Lower leg skin (tissue), 4 donors: ENCODE data around the gene SKI. TPM values are rescaled to one million over a fixed set of nuclear protein-coding genes. Genes with fewer than 3 reads are reported as not detected.
A peak's percentile ranks its signal among the peaks of the same experiment; 100 is the strongest.

ENCODE experiments used
- DNase-seq, 2 donors: peaks; one replicate each; pipeline ENCODE4 v3.0.0-alpha.2; 2019; ENCODE audit warnings: low spot score in 2 of 2
- H3K4me3 ChIP-seq: fragments of 200-600 bp; sonication (generic); 2 replicates; pipeline ENCODE4 v1.5.1; 2017; ENCODE audit warnings: mild to moderate bottlenecking, low read depth; ENCODE audit not compliant: poor library complexity, severe bottlenecking
- POLR2A ChIP-seq, 2 donors: fragments of 450-650 bp; IDR thresholded peaks; one replicate each; pipeline ENCODE4 v1.6.1; 2016 to 2017; ENCODE audit warnings: antibody characterized with exemption in 2 of 2, mild to moderate bottlenecking in 1 of 2, moderate library complexity in 1 of 2
- WGBS, 2 donors: methylation state at CpG; one replicate each; pipeline ENCODE4 v1.1.5; 2018; 5-methylcytosine and 5-hydroxymethylcytosine counted together
- intact Hi-C: fragments of 100-400 bp; cut with DNase I; formaldehyde crosslinking; loops from one replicate; pipeline ENCODE4 v1.15.0; 2023; ENCODE audit warnings: low total_unique reads
- total RNA-seq, 4 donors: library from RNA; depleted of rRNA; stranded (reverse); fragments of >200 nt; gene quantifications; one replicate each; pipeline ENCODE4 v1.1.0, GENCODE V29; 2016
- TF ChIP-seq, protein P1 (sequence below), 3 donors: fragments of 450-650 bp; IDR thresholded peaks; one replicate each; pipeline ENCODE4 v1.5.1; 2016; ENCODE audit warnings: antibody characterized with exemption in 3 of 3, mild to moderate bottlenecking in 3 of 3, moderate library complexity in 2 of 3

Gene SKI
- total RNA-seq, 4 donors from 2014 or later = 67.3 to 80.8 (median 75.4) TPM

DNA sequence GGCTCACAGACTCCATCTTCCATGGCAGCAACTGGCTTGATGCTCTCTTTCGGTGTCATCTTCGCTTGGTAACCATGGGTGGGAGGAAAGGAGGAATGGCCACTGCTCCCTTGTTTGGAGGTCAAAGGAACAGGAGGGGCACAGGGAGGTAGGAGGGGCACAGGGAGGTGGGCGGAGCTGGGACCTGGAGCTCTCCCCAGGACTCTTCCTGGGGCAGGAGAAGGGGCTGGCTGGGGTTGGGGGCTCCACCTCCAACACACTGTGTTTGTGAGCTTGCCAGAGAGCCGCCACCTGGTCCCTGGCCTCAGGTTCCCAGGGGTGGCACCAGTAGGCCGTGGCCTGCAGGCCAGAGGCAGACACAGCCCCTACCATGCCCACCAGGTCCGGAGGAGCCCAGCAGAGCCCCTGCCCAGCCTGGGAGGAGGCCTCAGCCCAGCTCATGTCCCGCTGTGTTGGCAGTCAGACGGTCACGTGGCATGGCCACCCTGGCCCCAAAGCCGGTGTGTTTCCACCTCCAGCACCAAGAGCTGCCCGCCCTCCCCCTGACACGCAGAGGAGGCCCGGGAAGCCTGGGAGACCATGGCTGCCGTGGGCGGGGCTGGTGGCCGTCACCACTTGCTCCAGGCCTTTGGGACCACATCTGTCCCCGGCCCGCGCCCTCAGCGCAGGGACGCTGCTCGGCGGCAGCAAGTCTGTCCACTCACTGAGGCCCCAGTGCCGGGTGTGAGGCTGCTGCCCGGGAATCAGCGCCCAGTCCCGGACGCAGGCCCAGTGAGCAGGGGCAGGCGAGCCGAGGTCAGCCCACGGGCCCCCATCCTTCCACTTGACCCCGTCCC, 89.3 kb downstream of the SKI start:
- intact Hi-C loops = loop anchor here (10.0 kb wide), 1 partner anchor 123 kb away; the partner anchor contains the start of gene FAAP20
- 79 to 89% methylated on average over 26 of the region's 32 CpGs for WGBS, 2 donors
- H3K4me3 ChIP-seq = no peak overlapping the region
- TF ChIP-seq, protein P1, sequence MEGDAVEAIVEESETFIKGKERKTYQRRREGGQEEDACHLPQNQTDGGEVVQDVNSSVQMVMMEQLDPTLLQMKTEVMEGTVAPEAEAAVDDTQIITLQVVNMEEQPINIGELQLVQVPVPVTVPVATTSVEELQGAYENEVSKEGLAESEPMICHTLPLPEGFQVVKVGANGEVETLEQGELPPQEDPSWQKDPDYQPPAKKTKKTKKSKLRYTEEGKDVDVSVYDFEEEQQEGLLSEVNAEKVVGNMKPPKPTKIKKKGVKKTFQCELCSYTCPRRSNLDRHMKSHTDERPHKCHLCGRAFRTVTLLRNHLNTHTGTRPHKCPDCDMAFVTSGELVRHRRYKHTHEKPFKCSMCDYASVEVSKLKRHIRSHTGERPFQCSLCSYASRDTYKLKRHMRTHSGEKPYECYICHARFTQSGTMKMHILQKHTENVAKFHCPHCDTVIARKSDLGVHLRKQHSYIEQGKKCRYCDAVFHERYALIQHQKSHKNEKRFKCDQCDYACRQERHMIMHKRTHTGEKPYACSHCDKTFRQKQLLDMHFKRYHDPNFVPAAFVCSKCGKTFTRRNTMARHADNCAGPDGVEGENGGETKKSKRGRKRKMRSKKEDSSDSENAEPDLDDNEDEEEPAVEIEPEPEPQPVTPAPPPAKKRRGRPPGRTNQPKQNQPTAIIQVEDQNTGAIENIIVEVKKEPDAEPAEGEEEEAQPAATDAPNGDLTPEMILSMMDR (IDR thresholded peaks at IDR 0.05) = no peak
- TF ChIP-seq POLR2A (IDR thresholded peaks at IDR 0.05) = no peak
- DNase-seq = no peak

DNA sequence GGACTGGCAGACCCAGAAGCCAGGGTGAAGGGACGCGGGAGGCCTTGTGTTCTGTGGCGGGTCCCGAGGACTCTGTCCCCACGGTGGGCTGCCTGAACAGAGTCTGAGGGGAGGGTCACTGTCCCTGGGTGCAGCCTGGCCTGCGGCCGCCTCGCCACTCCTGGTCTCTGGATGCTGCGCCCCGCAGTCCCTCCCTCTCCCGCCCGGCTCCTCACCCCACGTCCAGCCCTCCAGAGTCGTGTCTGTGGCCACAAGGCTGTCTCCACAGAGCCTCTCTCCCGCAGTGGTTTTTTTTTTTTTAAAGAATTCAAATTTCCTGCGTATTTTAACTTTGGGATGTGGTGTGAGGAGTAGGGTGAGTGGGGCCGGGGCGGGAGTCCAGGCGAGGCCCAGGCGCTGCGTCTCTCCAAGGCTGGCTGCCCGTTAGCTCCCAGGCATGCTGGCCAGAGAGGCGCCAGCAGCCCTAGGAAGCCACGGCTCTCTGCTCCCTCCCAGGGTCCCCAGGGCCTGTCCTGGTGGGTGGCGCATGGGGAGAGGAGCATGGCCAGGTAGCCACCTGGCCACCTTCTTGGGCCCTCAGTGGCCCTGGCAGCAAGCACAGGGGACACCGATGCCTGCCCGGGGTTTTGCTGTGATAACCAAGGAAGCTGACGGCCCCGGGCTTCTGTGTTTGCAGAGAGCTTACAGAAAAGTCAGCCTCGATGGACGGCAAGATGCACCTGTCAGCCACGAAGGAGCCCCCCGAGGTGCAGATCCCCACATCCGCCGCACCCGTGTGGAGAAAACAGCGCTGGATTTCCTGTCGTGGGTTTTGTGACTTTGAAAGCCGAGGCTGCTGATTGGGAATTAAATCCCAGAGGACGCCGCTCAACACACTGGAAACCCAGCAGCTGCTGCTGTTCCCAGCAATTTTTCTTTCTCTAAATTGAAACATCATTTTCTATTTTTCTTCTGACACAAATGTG, 90.5 kb downstream of the SKI start:
- intact Hi-C loops = loop anchor here (10.0 kb wide), 1 partner anchor 124 kb away; the partner anchor contains the start of gene FAAP20
- no peak overlapping the region for H3K4me3 ChIP-seq
- TF ChIP-seq POLR2A (IDR thresholded peaks at IDR 0.05) = no peak
- TF ChIP-seq, protein P1 (IDR thresholded peaks at IDR 0.05) = no peak
- 58 to 63% methylated on average over 36 to 37 of the region's 41 CpGs for WGBS, 2 donors
- DNase-seq = no peak

DNA sequence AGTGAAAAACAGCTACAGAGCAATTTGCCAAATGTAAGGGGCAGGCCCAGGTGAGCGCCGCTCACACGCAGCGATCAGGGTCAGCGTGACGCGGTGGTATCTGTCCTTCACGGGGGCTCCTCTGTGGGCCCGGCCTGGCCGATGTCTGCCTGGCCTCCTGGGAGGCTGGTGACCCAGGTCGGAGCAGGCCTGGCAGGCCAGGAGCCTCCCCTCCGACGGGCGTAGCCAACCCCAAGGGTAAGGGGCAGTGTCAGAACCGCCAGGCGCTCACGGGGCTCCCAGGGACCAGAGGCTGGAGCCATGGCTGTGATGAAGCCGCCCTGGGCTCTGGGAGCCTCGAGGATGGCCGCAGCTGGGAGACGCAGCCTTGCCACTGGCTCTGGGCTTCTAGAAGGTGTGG, 91.2 kb downstream of the SKI start:
- DNase-seq = no peak
- no peak overlapping the region for H3K4me3 ChIP-seq
- 58 to 72% methylated on average over 15 to 20 of the region's 21 CpGs for WGBS, 2 donors
- intact Hi-C loops = loop anchor here (10.0 kb wide), 1 partner anchor 124 kb away; the partner anchor contains the start of gene FAAP20
- no peak for TF ChIP-seq POLR2A (IDR thresholded peaks at IDR 0.05)

DNA sequence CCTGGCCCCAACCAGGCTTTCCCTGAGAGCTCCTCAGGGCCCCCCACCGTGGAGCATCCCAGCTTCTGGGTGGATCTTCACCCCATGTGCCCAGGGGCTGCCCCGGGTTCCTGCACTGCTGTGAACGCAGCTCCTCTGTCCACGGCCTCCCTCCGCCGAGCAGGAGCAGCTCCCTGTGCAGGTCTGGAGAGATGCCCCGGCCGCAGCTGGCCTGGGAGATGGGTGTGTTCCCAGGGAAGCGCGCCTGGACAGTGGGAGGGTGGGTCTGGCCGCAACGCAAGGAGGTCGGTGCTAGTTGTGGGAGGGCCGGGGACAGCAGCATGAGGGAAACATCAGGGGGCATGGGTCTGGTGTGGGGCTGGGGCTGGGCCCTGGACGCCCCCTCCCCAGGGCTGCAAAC, 91.9 kb downstream of the SKI start:
- intact Hi-C loops = no loop called here
- DNase-seq = peak in 1 of 2 donors; percentile 88
- H3K4me3 ChIP-seq = no peak overlapping the region
- TF ChIP-seq, protein P1 (IDR thresholded peaks at IDR 0.05) = no peak
- no peak for TF ChIP-seq POLR2A (IDR thresholded peaks at IDR 0.05)
- 42 to 77% methylated on average over 9 to 13 of the region's 15 CpGs for WGBS, 2 donors

DNA sequence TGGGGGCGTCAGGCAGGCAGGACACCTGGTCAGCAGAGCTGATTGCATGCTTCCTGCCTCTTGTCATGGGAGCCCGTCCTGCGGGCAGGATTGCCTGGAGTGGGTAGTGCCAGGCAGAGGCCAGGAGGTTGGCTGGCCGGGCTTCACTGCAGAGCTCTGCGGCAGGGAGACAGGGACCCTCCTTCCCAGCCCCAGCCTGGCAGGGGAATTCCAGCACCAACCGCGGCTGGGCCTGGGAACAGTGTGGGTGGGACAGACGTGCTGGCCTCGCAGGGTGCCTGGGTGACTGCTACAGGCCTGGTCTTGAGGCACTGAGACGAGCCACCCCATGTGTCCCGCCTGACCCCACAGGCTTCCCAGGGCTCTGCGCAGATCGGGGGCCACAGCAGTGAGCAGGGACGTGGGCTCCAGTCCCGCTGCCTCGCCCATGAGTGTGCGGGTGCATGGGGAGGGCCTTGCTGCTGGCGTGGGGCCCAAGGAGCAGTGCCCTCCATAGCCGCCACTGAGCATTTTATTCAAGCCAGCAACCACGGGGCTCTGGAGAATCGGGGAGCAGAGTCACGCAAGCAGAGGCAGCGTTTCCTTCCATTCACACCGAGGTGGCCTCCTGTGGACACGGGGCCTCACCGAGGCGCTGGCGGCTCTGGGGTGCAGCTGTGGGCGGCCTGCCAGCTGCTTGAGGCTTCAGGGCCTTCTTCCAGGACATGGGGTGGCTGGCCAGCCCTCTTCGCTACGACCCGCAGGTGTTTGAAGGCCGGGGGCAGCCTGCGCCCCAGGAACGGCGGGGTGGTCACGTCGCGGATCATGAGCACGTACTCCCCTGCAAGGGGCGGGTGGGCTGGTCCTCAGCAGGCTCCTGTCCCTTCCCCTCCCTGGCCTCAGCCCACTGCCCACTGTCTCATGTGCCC, 92.9 kb downstream of the SKI start:
- no peak for DNase-seq

More for the DNA sequence above, 92.9 kb downstream of the SKI start:
- H3K4me3 ChIP-seq = no peak overlapping the region
- TF ChIP-seq POLR2A (IDR thresholded peaks at IDR 0.05) = no peak
- TF ChIP-seq, protein P1 (IDR thresholded peaks at IDR 0.05) = no peak
- intact Hi-C loops = no loop called here
- 31 to 46% methylated on average over 28 to 38 of the region's 41 CpGs for WGBS, 2 donors
